ENCODE results near the gene TEC. TPM values are rescaled to one million over a fixed set of nuclear protein-coding genes. Genes with fewer than 3 reads are reported as not detected.

The TEC gene
- 0.85 and 1.3 TPM in 2 replicates for polyA plus RNA-seq (2012; rRNA removed)
- polyA plus RNA-seq (2012; cell fraction: cytosol; rRNA removed), result 1.1 and 1.5 TPM in 2 replicates
- 1.8 and 3.7 TPM in 2 replicates for polyA plus RNA-seq (2012; cell fraction: nucleus; rRNA removed)

GRCh38 chr4:48268956-48269860 lies at the start of gene TEC:
TEC (minus strand) TSS chr4:48269838; CDS start chr4:48228614, 41,224 bp downstream.
- Histone ChIP-seq H3K79me2 (ENCODE audit: insufficient read depth) (no peaks in the 10 kb centered on the region), H2AFZ (ENCODE audit: low read depth) (peak within 1 kb of the TSS; percentile 93), H3K9ac (peak within 1 kb of the TSS; percentile 72), H3K36me3 (replicated peaks in 1 of 2; ENCODE audit: control insufficient read depth in 1 of 2, insufficient read depth in 2 of 2, low read length in 1 of 2) (no peaks in the 10 kb centered on the region), H3K4me1 (ENCODE audit: control insufficient read depth in 1 of 2, insufficient read depth in 2 of 2, low read depth in 1 of 2, low read length in 1 of 2) (peaks cover 0 to 2% of the 10 kb centered on the region in 2 experiments; a peak in 1 of 4 replicates), H3K9me2 (no peaks in the 10 kb centered on the region), H4K20me1 (ENCODE audit: insufficient read depth) (no peaks in the 10 kb centered on the region), H3F3A (replicated peaks; ENCODE audit: insufficient read depth) (peaks cover 6% of the 10 kb centered on the region), H3K27ac (ENCODE audit: low read depth in 2 of 2, low read length in 1 of 2) (peak within 1 kb of the TSS; percentile 37 to 65; a peak in 3 of 4 replicates), H3K4me2 (peak within 1 kb of the TSS; percentile 92), H3K4me3 (ENCODE audit: low read depth in 2 of 2, low read length in 1 of 2) (peak within 1 kb of the TSS; percentile 86 to 94), H3K9me3 (no peaks in the 10 kb centered on the region), H3K27me3 (ENCODE audit: insufficient read depth) (no peaks in the 10 kb centered on the region)
- ChIA-PET CTCF (no interaction called here), POLR2A (no interaction called here)
- DNase-seq, result peak; percentile 30
- 2% methylated on average over 37 of the region's 63 CpGs for WGBS (ENCODE audit: low lambda C conversion rate)
- TF ChIP-seq USF2 (IDR thresholded peaks at IDR 0.05; ENCODE audit: borderline replicate concordance, low read depth, low read length) (no peak), TCF12 (IDR thresholded peaks at IDR 0.05) (peak; percentile 27; the same call in 1 of the 2 replicates), NRF1 (IDR thresholded peaks at IDR 0.05; ENCODE audit: low read depth, low read length) (no peak), NFIC (IDR thresholded peaks at IDR 0.05; ENCODE audit: borderline replicate concordance) (0 out of 2 replicates have a peak, but pooled peaks have one; percentile 5), MAX (IDR thresholded peaks at IDR 0.05; ENCODE audit: low read depth) (peak; percentile 58; the same call in 1 of the 2 replicates), EZH2phosphoT487 (IDR thresholded peaks at IDR 0.05; ENCODE audit: borderline replicate concordance, low read depth) (no peak), MXI1 (IDR thresholded peaks at IDR 0.05; ENCODE audit: low read depth, low read length) (peak; percentile 39; the same call in 1 of the 2 replicates), POLR2AphosphoS5 (IDR thresholded peaks at IDR 0.05; ENCODE audit: low read depth, low read length) (no peak)
- TF ChIP-seq, protein P1, sequence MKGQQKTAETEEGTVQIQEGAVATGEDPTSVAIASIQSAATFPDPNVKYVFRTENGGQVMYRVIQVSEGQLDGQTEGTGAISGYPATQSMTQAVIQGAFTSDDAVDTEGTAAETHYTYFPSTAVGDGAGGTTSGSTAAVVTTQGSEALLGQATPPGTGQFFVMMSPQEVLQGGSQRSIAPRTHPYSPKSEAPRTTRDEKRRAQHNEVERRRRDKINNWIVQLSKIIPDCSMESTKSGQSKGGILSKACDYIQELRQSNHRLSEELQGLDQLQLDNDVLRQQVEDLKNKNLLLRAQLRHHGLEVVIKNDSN (IDR thresholded peaks at IDR 0.05; ENCODE audit: borderline replicate concordance, low read depth), result peak; percentile 53; the same call in 1 of the 2 replicates
- TF ChIP-seq, protein P2, sequence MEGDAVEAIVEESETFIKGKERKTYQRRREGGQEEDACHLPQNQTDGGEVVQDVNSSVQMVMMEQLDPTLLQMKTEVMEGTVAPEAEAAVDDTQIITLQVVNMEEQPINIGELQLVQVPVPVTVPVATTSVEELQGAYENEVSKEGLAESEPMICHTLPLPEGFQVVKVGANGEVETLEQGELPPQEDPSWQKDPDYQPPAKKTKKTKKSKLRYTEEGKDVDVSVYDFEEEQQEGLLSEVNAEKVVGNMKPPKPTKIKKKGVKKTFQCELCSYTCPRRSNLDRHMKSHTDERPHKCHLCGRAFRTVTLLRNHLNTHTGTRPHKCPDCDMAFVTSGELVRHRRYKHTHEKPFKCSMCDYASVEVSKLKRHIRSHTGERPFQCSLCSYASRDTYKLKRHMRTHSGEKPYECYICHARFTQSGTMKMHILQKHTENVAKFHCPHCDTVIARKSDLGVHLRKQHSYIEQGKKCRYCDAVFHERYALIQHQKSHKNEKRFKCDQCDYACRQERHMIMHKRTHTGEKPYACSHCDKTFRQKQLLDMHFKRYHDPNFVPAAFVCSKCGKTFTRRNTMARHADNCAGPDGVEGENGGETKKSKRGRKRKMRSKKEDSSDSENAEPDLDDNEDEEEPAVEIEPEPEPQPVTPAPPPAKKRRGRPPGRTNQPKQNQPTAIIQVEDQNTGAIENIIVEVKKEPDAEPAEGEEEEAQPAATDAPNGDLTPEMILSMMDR (IDR thresholded peaks at IDR 0.05), result no peak

Measured in SK-N-SH (cell line).